Omental fat pad (tissue), 4 donors: ENCODE measurements around the gene AIPL1. TPM values are rescaled to one million over a fixed set of nuclear protein-coding genes. Genes with fewer than 3 reads are reported as not detected.
A peak's percentile ranks its signal among the peaks of the same experiment; 100 is the strongest.

Experiments
- ATAC-seq: fragments of 150-250 bp; one replicate; pipeline ENCODE4 v1.9.1; 2016; ENCODE audit warnings: mild to moderate bottlenecking, moderate library complexity; ENCODE audit not compliant: low FRiP score
- DNase-seq: peaks from one replicate; pipeline ENCODE4 v3.0.0-alpha.2; 2019; ENCODE audit warnings: low spot score
- CTCF ChIP-seq, 3 donors: fragments of 450-650 bp; IDR thresholded peaks; one replicate each; pipeline ENCODE4 v1.5.1; 2016 to 2017; ENCODE audit warnings: antibody characterized with exemption in 3 of 3, mild to moderate bottlenecking in 3 of 3, moderate library complexity in 2 of 3
- total RNA-seq, 4 donors: library from RNA; depleted of rRNA; stranded (reverse); fragments of >200 nt; gene quantifications; one replicate each; pipeline ENCODE4 v1.1.0, GENCODE V29; 2016

The AIPL1 gene
- total RNA-seq, 4 donors from 2014 or later, result not detected

GRCh38 chr17:6473128-6473767 is 38.3 kb upstream of the AIPL1 start:
- peak in 1 of 3 donors; percentile 79 for TF ChIP-seq CTCF (IDR thresholded peaks at IDR 0.05)

DNA sequence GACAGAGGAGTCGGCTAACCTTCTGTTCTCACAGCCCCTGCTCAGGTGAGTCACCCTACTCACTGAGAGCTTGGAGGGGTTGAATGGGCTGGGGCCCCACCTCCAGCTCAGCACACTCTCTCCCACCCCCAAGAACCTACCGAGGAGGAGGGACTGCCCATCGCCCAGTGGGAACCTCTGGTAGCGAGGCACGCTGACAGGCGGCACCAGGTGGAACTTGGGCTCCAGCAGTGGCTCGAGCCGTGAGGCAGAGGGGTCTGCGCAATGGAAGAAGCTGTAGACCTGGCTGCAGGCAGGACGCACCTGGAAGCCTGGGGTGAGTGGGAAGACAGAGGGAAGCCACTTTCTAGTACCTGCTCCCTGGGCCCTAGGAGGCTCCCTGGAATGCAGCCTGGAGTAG is 37.6 kb upstream of the AIPL1 start:
- ATAC-seq, result no peak
- DNase-seq, result no peak
- TF ChIP-seq CTCF (IDR thresholded peaks at IDR 0.05), result no peak

More at GRCh38 chr17:6473128-6473767, 38.3 kb upstream of the AIPL1 start:
- DNase-seq (peak; percentile 49), ATAC-seq (peak; percentile 76)

DNA sequence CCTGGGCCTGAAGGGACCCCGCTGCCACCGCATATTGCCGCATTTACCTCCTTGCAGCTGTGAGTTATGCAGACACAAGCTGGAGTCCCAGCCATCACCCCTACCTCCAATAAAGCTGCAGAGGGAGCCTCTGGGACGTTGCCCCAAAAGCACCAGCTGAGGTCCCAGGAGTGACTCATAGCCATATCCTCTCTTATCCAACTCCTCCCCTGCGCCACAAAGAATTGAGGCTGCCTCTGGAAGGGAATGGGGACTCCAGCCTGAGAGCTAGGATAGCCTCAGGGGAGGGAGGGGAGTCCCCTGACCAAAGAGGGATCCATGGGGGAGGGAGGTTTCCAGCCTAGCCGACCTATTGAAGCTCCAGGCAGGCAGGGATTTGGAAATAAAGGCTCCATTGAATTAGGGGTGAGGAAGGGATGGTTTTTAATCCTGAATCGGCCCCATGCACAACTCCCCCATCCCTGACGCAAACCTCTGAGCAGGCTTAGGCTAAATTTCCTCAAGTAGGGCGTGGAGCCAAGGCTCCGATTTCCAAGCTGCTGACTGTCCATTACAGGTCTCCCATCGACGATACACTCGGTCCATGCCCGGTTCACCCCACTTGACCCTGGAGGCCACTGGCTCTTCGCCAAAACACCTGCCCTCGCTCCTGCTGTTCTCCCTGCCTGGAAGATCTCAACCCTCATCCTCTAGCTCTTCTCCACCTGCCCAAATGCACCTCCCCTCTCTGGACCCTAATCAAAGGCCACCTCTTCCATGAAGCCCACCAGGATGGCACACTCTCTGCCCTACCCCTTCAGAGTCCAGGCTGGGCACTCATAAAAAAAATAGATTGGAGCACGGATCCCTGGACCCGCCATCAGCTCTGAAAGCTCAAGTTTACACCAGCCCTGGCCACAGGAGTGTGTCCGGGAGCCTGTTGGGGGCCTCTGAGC is 36.9 kb upstream of the AIPL1 start:
- peak; percentile 52 for ATAC-seq
- peak; percentile 27 for DNase-seq
- no peak for TF ChIP-seq CTCF (IDR thresholded peaks at IDR 0.05)

DNA sequence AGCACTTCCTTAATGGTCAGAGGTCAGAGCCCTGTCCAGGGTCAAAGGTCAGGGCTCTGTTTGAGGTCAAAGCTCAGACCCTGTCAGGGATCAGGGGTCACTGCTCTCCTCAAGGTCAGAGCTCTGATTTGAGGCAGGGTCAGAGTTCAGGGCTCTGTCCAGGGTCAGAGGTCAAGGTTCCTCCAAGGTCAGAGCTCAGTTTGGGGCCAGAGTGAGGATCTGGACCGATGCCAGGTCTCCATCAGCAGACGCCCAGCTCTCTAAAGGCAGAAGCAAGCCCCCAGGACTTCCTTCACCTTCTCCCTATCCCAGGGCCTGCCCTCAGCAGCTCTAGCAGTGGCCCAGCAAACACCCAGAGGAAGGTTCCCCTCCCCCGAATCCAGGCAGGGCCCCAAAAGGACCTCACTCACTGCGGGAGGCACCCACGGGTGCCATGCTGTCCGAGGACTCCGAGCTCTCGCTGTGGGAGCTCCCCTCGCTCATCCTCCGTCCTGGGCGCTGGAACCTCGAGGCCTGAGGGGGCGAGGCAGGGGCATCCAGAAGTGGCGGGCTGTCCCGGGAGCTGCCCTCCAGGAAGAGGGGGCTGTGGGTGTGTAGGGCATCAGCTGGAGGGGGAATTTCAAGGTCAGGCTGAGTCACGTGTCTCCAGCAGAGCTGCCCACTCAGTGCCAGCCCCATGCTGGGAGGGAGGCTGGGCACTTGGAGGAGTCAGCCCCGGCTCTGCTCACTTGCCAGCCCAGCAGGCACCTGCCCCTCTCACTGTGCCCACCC is 36.0 kb upstream of the AIPL1 start:
- no peak for DNase-seq
- TF ChIP-seq CTCF (IDR thresholded peaks at IDR 0.05), result no peak
- no peak for ATAC-seq

- DNase-seq (no peak), ATAC-seq (no peak)
- no peak for TF ChIP-seq CTCF (IDR thresholded peaks at IDR 0.05)
Observed at GRCh38 chr17:6470146-6470718, 35.3 kb upstream of the AIPL1 start.

- DNase-seq, result no peak
Observed at GRCh38 chr17:6468051-6468790, 33.3 kb upstream of the AIPL1 start.

More at GRCh38 chr17:6468051-6468790, 33.3 kb upstream of the AIPL1 start:
- no peak for TF ChIP-seq CTCF (IDR thresholded peaks at IDR 0.05)
- no peak for ATAC-seq
